ENCODE data around the gene NPSR1.

Gene NPSR1

DNA sequence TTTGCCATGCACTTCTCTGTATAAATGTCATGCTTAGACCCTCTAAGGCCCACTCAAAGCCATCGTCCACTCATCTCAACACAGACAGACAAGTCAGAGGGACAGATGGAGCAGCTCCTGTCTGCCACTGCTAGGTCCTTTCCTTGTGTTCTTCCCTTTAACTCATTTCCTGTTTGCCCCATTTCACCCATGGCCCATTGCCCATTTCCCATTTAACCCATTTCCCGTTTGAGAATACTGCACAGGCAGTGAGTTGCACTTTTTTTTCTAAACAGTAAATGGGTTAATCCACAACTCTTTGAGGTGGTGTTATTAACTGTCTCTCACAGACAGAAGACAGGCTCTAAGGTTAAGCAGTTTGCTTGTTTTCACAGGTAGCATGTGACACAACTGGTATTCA is 179.3 kb downstream of the NPSR1 start:
- TF ChIP-seq, protein P1, sequence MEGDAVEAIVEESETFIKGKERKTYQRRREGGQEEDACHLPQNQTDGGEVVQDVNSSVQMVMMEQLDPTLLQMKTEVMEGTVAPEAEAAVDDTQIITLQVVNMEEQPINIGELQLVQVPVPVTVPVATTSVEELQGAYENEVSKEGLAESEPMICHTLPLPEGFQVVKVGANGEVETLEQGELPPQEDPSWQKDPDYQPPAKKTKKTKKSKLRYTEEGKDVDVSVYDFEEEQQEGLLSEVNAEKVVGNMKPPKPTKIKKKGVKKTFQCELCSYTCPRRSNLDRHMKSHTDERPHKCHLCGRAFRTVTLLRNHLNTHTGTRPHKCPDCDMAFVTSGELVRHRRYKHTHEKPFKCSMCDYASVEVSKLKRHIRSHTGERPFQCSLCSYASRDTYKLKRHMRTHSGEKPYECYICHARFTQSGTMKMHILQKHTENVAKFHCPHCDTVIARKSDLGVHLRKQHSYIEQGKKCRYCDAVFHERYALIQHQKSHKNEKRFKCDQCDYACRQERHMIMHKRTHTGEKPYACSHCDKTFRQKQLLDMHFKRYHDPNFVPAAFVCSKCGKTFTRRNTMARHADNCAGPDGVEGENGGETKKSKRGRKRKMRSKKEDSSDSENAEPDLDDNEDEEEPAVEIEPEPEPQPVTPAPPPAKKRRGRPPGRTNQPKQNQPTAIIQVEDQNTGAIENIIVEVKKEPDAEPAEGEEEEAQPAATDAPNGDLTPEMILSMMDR (IDR thresholded peaks at IDR 0.05; ENCODE audit: low read depth, low read length) = no peak
- H3K4me3 ChIP-seq (replicated peaks in 1 of 2; ENCODE audit: low read depth in 2 of 2, low read length in 2 of 2) = no peak overlapping the region
- no peak for DNase-seq (ENCODE audit: low read depth in 2 of 2)

GRCh38 chr7:34837801-34838201 is 179.8 kb downstream of the NPSR1 start:
- TF ChIP-seq, protein P1 (IDR thresholded peaks at IDR 0.05; ENCODE audit: low read depth, low read length) = no peak
- peak in 1 of 2 donors; percentile 14 for DNase-seq (ENCODE audit: low read depth in 2 of 2)
- no peak overlapping the region for H3K4me3 ChIP-seq (replicated peaks in 1 of 2; ENCODE audit: low read depth in 2 of 2, low read length in 2 of 2)

GRCh38 chr7:34838329-34838728 is 180.3 kb downstream of the NPSR1 start:
- DNase-seq (ENCODE audit: low read depth in 2 of 2) = peak in 1 of 2 donors; percentile 4
- no peak overlapping the region for H3K4me3 ChIP-seq (replicated peaks in 1 of 2; ENCODE audit: low read depth in 2 of 2, low read length in 2 of 2)
- TF ChIP-seq, protein P1 (IDR thresholded peaks at IDR 0.05; ENCODE audit: low read depth, low read length) = no peak

- no peak overlapping the region for H3K4me3 ChIP-seq (replicated peaks in 1 of 2; ENCODE audit: low read depth in 2 of 2, low read length in 2 of 2)
- DNase-seq (ENCODE audit: low read depth in 2 of 2) = no peak
- TF ChIP-seq, protein P1 (IDR thresholded peaks at IDR 0.05; ENCODE audit: low read depth, low read length) = no peak
Measured at GRCh38 chr7:34839645-34840044, 181.6 kb downstream of the NPSR1 start.

DNA sequence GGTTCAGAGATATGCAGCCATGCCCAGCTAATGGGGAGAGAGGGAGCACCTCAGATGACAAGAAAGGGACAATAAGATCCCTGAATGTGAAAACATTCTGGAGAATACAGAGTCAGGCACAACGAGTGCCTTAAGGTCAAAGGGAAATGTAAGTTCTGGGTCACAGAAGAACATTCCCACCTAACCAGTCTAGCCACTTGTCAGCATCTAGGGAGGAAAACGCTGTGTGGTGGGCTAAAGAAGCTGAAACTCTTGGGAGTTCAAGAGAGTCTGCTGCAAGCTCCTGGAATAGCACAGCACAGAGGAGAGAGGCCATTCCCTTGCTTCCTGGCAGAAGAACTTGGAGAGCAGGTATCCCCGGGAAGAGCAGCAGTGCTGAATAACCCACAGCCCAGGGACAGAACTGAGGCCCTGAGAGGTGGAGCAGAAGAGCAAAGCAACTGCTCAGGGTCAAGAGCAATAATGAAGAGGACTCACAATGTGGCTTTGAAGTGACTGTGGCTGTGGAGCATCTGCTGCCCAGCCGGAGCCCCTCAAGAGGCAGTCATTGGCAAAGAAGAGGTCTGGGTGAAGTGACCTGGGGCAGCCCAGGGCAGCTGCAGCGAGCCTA is 182.3 kb downstream of the NPSR1 start:
- no peak overlapping the region for H3K4me3 ChIP-seq (replicated peaks in 1 of 2; ENCODE audit: low read depth in 2 of 2, low read length in 2 of 2)
- TF ChIP-seq, protein P1 (IDR thresholded peaks at IDR 0.05; ENCODE audit: low read depth, low read length) = no peak
- no peak for DNase-seq (ENCODE audit: low read depth in 2 of 2)

DNA sequence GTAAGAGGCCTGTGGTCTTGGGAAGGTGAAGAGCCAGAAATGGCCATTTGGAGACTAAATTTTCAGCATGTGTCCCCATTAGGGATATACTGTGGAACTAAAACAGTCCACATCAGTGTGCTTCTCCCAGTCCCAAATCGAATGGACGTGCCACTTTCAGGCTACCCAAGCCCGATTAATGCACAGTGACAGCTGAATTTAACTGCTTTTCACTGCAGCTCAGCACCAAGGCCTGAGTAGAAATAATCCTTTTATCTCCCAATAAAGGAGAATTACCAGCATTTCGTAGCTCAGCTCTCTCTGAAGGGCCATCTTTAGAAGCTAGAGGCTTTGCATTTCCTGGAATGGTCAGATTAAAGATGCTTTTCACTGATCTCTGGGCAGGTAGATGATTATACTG is 183.3 kb downstream of the NPSR1 start:
- no peak overlapping the region for H3K4me3 ChIP-seq (replicated peaks in 1 of 2; ENCODE audit: low read depth in 2 of 2, low read length in 2 of 2)
- TF ChIP-seq, protein P1 (IDR thresholded peaks at IDR 0.05; ENCODE audit: low read depth, low read length) = no peak
- DNase-seq (ENCODE audit: low read depth in 2 of 2) = no peak

- TF ChIP-seq, protein P1 (IDR thresholded peaks at IDR 0.05; ENCODE audit: low read depth, low read length) = no peak
- peak; percentile 2 to 16 for DNase-seq (ENCODE audit: low read depth in 2 of 2)
- H3K4me3 ChIP-seq (replicated peaks in 1 of 2; ENCODE audit: low read depth in 2 of 2, low read length in 2 of 2) = no peak overlapping the region
Measured at GRCh38 chr7:34842782-34843181, 184.8 kb downstream of the NPSR1 start.
